HepG2 (cell line): Measurements from ENCODE around the gene FAM111A. TPM values are rescaled to one million over a fixed set of nuclear protein-coding genes. Genes with fewer than 3 reads are reported as not detected.

Experiments used
- ATAC-seq: fragments of 200-7000 bp; cut with Tn5 transposase; 3 replicates; pipeline ENCODE4 v1.9.1; 2020; ENCODE audit warnings: mild to moderate bottlenecking, moderate library complexity
- BruUV-seq: library from RNA; stranded (reverse); fragments of 400-500 nt; replicated peaks from 2 replicates; lab custom pipeline; 2021; lab: Mats Ljungman, UMichigan
- CTCF ChIA-PET: fragments of 300-600 bp; formaldehyde crosslinking; extraction: SDS; loops from one replicate; lab custom pipeline; 2021; ENCODE audit warnings: low total read pairs, inconsistent platforms, low intra/inter-chr PET ratio; lab: Yijun Ruan, JAX
- POLR2A ChIA-PET: fragments of 350-600 bp; sonication (Branson Sonifier 250); formaldehyde crosslinking; loops from one replicate; lab custom pipeline; 2020; ENCODE audit warnings: antibody characterized with exemption, inconsistent platforms; lab: Yijun Ruan, JAX
- DNase-seq: peaks from one replicate; pipeline ENCODE4 v3.0.0-alpha.2; 2015; ENCODE audit warnings: low spot score
- FAIRE-seq: peaks from 3 replicates; lab custom pipeline; 2011; peaks lifted over from hg19 to GRCh38; lab: Jason Lieb, UNC
- H2AFZ ChIP-seq: one replicate; pipeline ENCODE4 v1.6.1; 2011; ENCODE audit warnings: low read length, inconsistent platforms
- H3K27ac ChIP-seq: fragments of 300-600 bp; 3 replicates; pipeline ENCODE4 v1.8.0; 2011; ENCODE audit warnings: mixed run types, mild to moderate bottlenecking, mixed read lengths, low read length, inconsistent platforms; ENCODE audit not compliant: insufficient read depth; ENCODE audit errors: extremely low read length
- H3K27me3 ChIP-seq, 2 experiments: fragments of 200-600 bp in 1 of 2; 2 replicates in 1 of 2; 3 replicates in 1 of 2; pipeline versions ENCODE4 v1.6.0 to v1.8.0; 2011; ENCODE audit warnings: low read length in 2 of 2, mild to moderate bottlenecking in 2 of 2, moderate library complexity in 2 of 2, inconsistent platforms in 1 of 2; ENCODE audit not compliant: insufficient read depth in 2 of 2, control insufficient read depth in 1 of 2
- H3K36me3 ChIP-seq, 2 experiments: fragments of 200-600 bp in 1 of 2; replicated peaks in 1 of 2; 2 replicates in 1 of 2; 3 replicates in 1 of 2; pipeline versions ENCODE4 v1.5.1 to v1.8.0; 2011; ENCODE audit warnings: low read length in 2 of 2, inconsistent platforms in 1 of 2; ENCODE audit not compliant: insufficient read depth in 2 of 2, control insufficient read depth in 1 of 2
- H3K4me1 ChIP-seq: 2 replicates; pipeline ENCODE4 v1.5.1; 2012; ENCODE audit warnings: low read length, inconsistent platforms; ENCODE audit not compliant: insufficient read depth
- H3K4me2 ChIP-seq: 2 replicates; pipeline ENCODE4 v1.6.0; 2011; ENCODE audit warnings: low read depth, low read length, inconsistent platforms
- H3K4me3 ChIP-seq, 3 experiments: fragments of 200-600 bp in 1 of 3; sonication (generic), shearing (Covaris generic) in 1 of 3; replicated peaks in 1 of 3; 2 replicates each; pipeline ENCODE4 v1.5.1; 2011 to 2016; ENCODE audit warnings: low read length in 3 of 3, inconsistent platforms in 2 of 3, low read depth in 2 of 3, mild to moderate bottlenecking in 2 of 3, control low read depth in 1 of 3, mixed read lengths in 1 of 3; ENCODE audit not compliant: insufficient read depth in 1 of 3
- H3K79me2 ChIP-seq: one replicate; pipeline ENCODE4 v1.6.1; 2011; ENCODE audit warnings: low read length, inconsistent platforms; ENCODE audit not compliant: insufficient read depth
- H3K9ac ChIP-seq: 2 replicates; pipeline ENCODE4 v1.6.0; 2011; ENCODE audit warnings: mild to moderate bottlenecking, low read depth, low read length, inconsistent platforms; ENCODE audit not compliant: insufficient read depth
- H3K9me3 ChIP-seq: 2 replicates; pipeline ENCODE4 v1.5.1; 2012; ENCODE audit warnings: mild to moderate bottlenecking, low read length
- H4K20me1 ChIP-seq: 2 replicates; pipeline ENCODE4 v1.6.0; 2011; ENCODE audit warnings: inconsistent platforms, mild to moderate bottlenecking, low read length, moderate library complexity; ENCODE audit not compliant: insufficient read depth
- HDAC1 ChIP-seq: sonication (generic); formaldehyde crosslinking; IDR thresholded peaks from 2 replicates; pipeline ENCODE4 v1.5.1; 2020; ENCODE audit warnings: mild to moderate bottlenecking, missing genetic modification reagents
- HHEX ChIP-seq: IDR thresholded peaks from 2 replicates; pipeline ENCODE4 v1.6.1; 2016; ENCODE audit warnings: control low read depth
- NFAT5 ChIP-seq: sonication (generic); formaldehyde crosslinking; IDR thresholded peaks from 2 replicates; pipeline ENCODE4 v1.4.0; 2020; ENCODE audit warnings: missing genetic modification reagents
- PCBP2 ChIP-seq: fragments of 200-400 bp; formaldehyde crosslinking; optimal IDR thresholded peaks from 2 replicates; pipeline ENCODE3; 2018; ENCODE audit warnings: low read length, low read depth; ENCODE audit not compliant: poor library complexity, severe bottlenecking
- RARG ChIP-seq: sonication (generic); formaldehyde crosslinking; IDR thresholded peaks from 2 replicates; pipeline ENCODE4 v1.4.0; 2020; ENCODE audit warnings: low read depth, mild to moderate bottlenecking, missing genetic modification reagents
- SMAD1 ChIP-seq: sonication (generic); formaldehyde crosslinking; IDR thresholded peaks from 2 replicates; pipeline ENCODE4 v1.4.0; 2020; ENCODE audit warnings: missing genetic modification reagents, low read depth, mild to moderate bottlenecking, borderline replicate concordance
- YEATS2 ChIP-seq: sonication (generic); formaldehyde crosslinking; IDR thresholded peaks from 2 replicates; pipeline ENCODE4 v1.4.0; 2020; ENCODE audit warnings: missing genetic modification reagents, borderline replicate concordance
- ZFP91 ChIP-seq: sonication (generic); formaldehyde crosslinking; IDR thresholded peaks from 2 replicates; pipeline ENCODE4 v1.9.0; 2022; ENCODE audit warnings: missing genetic modification reagents, mild to moderate bottlenecking, borderline replicate concordance
- ZNF230 ChIP-seq: sonication (generic); formaldehyde crosslinking; IDR thresholded peaks from 2 replicates; pipeline ENCODE4 v1.4.0; 2020; ENCODE audit warnings: mild to moderate bottlenecking, missing genetic modification reagents
- ZNF879 ChIP-seq: sonication (generic); formaldehyde crosslinking; IDR thresholded peaks from 2 replicates; pipeline ENCODE4 v1.8.1; 2023; ENCODE audit warnings: missing genetic modification reagents
- WGBS: methylation state at CpG from one replicate; pipeline ENCODE4 v1.1.6; 2017; ENCODE audit warnings: low lambda C conversion rate; 5-methylcytosine and 5-hydroxymethylcytosine counted together
- in situ Hi-C: cut with HindIII; loops from 2 replicates; pipeline ENCODE4 v1.10.0; 2017; ENCODE audit warnings: low pct_unique_long_range_greater_than_20kb; ENCODE audit not compliant: extremely low pct_ligation_motif_present
- intact Hi-C: fragments of 100-400 bp; cut with micrococcal nuclease; formaldehyde crosslinking; loops from one replicate; pipeline ENCODE4 v1.10.0; 2022; ENCODE audit not compliant: unreplicated experiment
- polyA plus RNA-seq, 8 experiments: library from polyadenylated mRNA; depleted of rRNA in 3 of 8; stranded (reverse) in 7 of 8; unstranded in 1 of 8; fragments of >200 nt; fragmentation: Illumina TruSeq in 4 of 8; extraction: Trizol in 4 of 8; gene quantifications; 2 replicates each; pipeline versions ENCODE4 v1.2.1 to v1.2.3, GENCODE V29; 2011 to 2016; ENCODE audit warnings: low read depth in 4 of 8, missing spikeins in 1 of 8, mixed read lengths in 1 of 8; ENCODE audit not compliant: insufficient read depth in 1 of 8
- total RNA-seq, 5 experiments: library from RNA; depleted of rRNA; stranded (reverse); fragments of >200 nt; fragmentation: Illumina TruSeq; extraction: Trizol; gene quantifications; 2 replicates each; pipeline ENCODE4 v1.2.3, GENCODE V29; 2016; ENCODE audit warnings: low read depth in 1 of 5

Gene FAM111A
- total and polyA plus RNA-seq, 2 of the 13 experiments (the other 11 are each of a cell fraction or from before 2014, with no cell fraction given), result 3.2 to 13.5 TPM

GRCh38 chr11:59151761-59152160 lies 9.1 kb downstream of the FAM111A start (continued):
- no peak for TF ChIP-seq ZFP91 (CRISPR knock-in tag)
- no peak for TF ChIP-seq PCBP2
- no peak for TF ChIP-seq HHEX (CRISPR knock-in tag)
- no peak for TF ChIP-seq RARG (CRISPR knock-in tag)
- TF ChIP-seq SMAD1, result no peak

- DNase-seq, result no peak
- ChIA-PET POLR2A (no interaction called here), CTCF (no interaction called here)
- H3K4me1 ChIP-seq, result peaks cover under 1% of the 10 kb centered on the region; the same call in 1 of the 2 replicates
- H3K4me2 ChIP-seq, result no peak overlapping the region
- TF ChIP-seq YEATS2 (CRISPR knock-in tag) (no peak), ZNF879 (no peak), NFAT5 (CRISPR knock-in tag) (no peak), HDAC1 (CRISPR knock-in tag) (no peak), ZNF230 (CRISPR knock-in tag) (no peak)
- no peaks in the 10 kb centered on the region for H4K20me1 ChIP-seq
- no peaks in the 10 kb centered on the region for H3K79me2 ChIP-seq
- no peaks in the 10 kb centered on the region for H3K27me3 ChIP-seq
- no peak for FAIRE-seq
- ATAC-seq, result no peak
- H2AFZ ChIP-seq, result no peak overlapping the region
- intact Hi-C loops, result no loop called here
- in situ Hi-C loops, result no loop called here
- no TSS peak for BruUV-seq
- H3K9ac ChIP-seq, result no peak overlapping the region
- no peak overlapping the region for H3K4me3 ChIP-seq
- WGBS, result 93% methylated on average over 8 of the region's 8 CpGs
- no peak overlapping the region for H3K27ac ChIP-seq
- H3K9me3 ChIP-seq, result no peaks in the 10 kb centered on the region
- H3K36me3 ChIP-seq, result no peaks in the 10 kb centered on the region
Measured at GRCh38 chr11:59152312-59152951, 9.8 kb downstream of the FAM111A start.
